Measurements from ENCODE around the gene POP4.

DNA sequence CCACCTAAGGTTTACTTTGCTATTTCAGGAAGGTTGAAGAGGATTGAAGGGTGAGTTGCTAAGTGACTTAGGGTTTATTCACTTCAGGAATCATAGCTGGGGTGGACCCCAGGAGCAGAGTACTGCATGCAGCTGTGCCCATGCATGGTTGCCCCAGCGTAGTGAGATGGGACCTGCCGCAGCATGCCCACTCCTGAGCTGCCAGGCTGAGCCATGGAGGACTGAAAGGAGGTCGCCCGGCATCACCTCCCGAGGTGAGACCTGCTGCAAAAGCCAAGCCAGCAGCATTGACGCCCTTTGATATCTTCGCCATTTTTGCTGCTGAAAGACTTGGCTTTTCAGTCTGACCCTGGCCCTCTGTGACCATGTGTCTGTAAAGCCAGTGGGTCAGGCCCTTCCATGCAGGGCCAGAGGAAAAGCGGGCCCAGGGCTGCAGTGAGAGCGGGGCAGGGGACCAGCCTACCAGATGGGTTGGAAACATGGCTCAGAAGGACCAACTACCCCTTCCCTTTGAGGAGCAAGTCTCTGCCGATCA, 9.9 kb downstream of the POP4 start:
- TF ChIP-seq GATA2 (IDR thresholded peaks at IDR 0.05; ENCODE audit: low read depth, low read length) (no peak), GATA3 (IDR thresholded peaks at IDR 0.05; ENCODE audit: low read depth, low read length) (no peak)
